HEK293 (cell line): ENCODE data around the gene NFKBIE.

ENCODE experiments used
- GLI2 ChIP-seq: fragments of 450-650 bp; formaldehyde crosslinking; IDR thresholded peaks from 2 replicates; pipeline ENCODE4; 2017; ENCODE audit warnings: missing biosample characterization, missing genetic modification characterization, low read depth, borderline replicate concordance
- KLF1 ChIP-seq: fragments of 450-650 bp; formaldehyde crosslinking; IDR thresholded peaks from 2 replicates; pipeline ENCODE4 v1.5.1; 2016; ENCODE audit warnings: missing biosample characterization, missing genetic modification characterization
- KLF17 ChIP-seq: fragments of 450-650 bp; formaldehyde crosslinking; IDR thresholded peaks from 2 replicates; pipeline ENCODE4 v1.5.1; 2016; ENCODE audit warnings: missing biosample characterization, missing genetic modification characterization
- OSR2 ChIP-seq: fragments of 450-650 bp; formaldehyde crosslinking; IDR thresholded peaks from 2 replicates; pipeline ENCODE4 v1.5.1; 2016; ENCODE audit warnings: missing biosample characterization, missing genetic modification characterization
- PRDM1 ChIP-seq: fragments of 450-650 bp; formaldehyde crosslinking; IDR thresholded peaks from 2 replicates; pipeline ENCODE4; 2016; ENCODE audit warnings: missing biosample characterization, missing genetic modification characterization
- SALL2 ChIP-seq: fragments of 450-650 bp; formaldehyde crosslinking; IDR thresholded peaks from 2 replicates; pipeline ENCODE4 v1.5.0; 2017; ENCODE audit warnings: missing biosample characterization, mild to moderate bottlenecking, missing genetic modification characterization, borderline replicate concordance
- ZBTB21 ChIP-seq: fragments of 450-650 bp; formaldehyde crosslinking; IDR thresholded peaks from 2 replicates; pipeline ENCODE4 v1.5.1; 2017; ENCODE audit warnings: missing biosample characterization, missing genetic modification characterization
- ZBTB48 ChIP-seq: fragments of 450-650 bp; formaldehyde crosslinking; IDR thresholded peaks from 2 replicates; pipeline ENCODE4 v1.5.1; 2016; ENCODE audit warnings: missing biosample characterization, missing genetic modification characterization
- ZFP37 ChIP-seq: fragments of 450-650 bp; formaldehyde crosslinking; IDR thresholded peaks from 2 replicates; pipeline ENCODE4 v1.5.1; 2016; ENCODE audit warnings: missing biosample characterization, missing genetic modification characterization
- ZNF2 ChIP-seq: fragments of 450-650 bp; formaldehyde crosslinking; IDR thresholded peaks from 2 replicates; pipeline ENCODE4 v1.5.1; 2016; ENCODE audit warnings: missing biosample characterization, missing genetic modification characterization
- ZNF280C ChIP-seq: fragments of 450-650 bp; formaldehyde crosslinking; IDR thresholded peaks from 2 replicates; pipeline ENCODE4 v1.5.1; 2016; ENCODE audit warnings: missing biosample characterization, missing genetic modification characterization
- ZNF324 ChIP-seq: fragments of 450-650 bp; formaldehyde crosslinking; IDR thresholded peaks from 2 replicates; pipeline ENCODE4 v1.5.1; 2016; ENCODE audit warnings: missing biosample characterization, missing genetic modification characterization
- ZNF391 ChIP-seq: fragments of 450-650 bp; formaldehyde crosslinking; IDR thresholded peaks from 2 replicates; pipeline ENCODE4 v1.5.1; 2016; ENCODE audit warnings: low read depth, missing biosample characterization, missing genetic modification characterization, borderline replicate concordance
- ZNF600 ChIP-seq: fragments of 450-650 bp; formaldehyde crosslinking; IDR thresholded peaks from 2 replicates; pipeline ENCODE4 v1.5.1; 2016; ENCODE audit warnings: missing biosample characterization, missing genetic modification characterization
- ZNF623 ChIP-seq: fragments of 450-650 bp; formaldehyde crosslinking; IDR thresholded peaks from 2 replicates; pipeline ENCODE4 v1.5.1; 2016; ENCODE audit warnings: missing biosample characterization, missing genetic modification characterization
- ZNF624 ChIP-seq: fragments of 450-650 bp; formaldehyde crosslinking; IDR thresholded peaks from 2 replicates; pipeline ENCODE4 v1.5.1; 2017; ENCODE audit warnings: missing biosample characterization, missing genetic modification characterization
- ZNF629 ChIP-seq: fragments of 450-650 bp; formaldehyde crosslinking; IDR thresholded peaks from 2 replicates; pipeline ENCODE4 v1.5.1; 2017; ENCODE audit warnings: missing biosample characterization, missing genetic modification characterization
- ZNF777 ChIP-seq: fragments of 450-650 bp; formaldehyde crosslinking; IDR thresholded peaks from 2 replicates; pipeline ENCODE4 v1.5.1; 2017; ENCODE audit warnings: missing biosample characterization, missing genetic modification characterization, borderline replicate concordance
- ZNF791 ChIP-seq: fragments of 450-650 bp; formaldehyde crosslinking; IDR thresholded peaks from 2 replicates; pipeline ENCODE4 v1.5.1; 2016; ENCODE audit warnings: missing biosample characterization, missing genetic modification characterization
- ZSCAN18 ChIP-seq: fragments of 450-650 bp; formaldehyde crosslinking; IDR thresholded peaks from 2 replicates; pipeline ENCODE4 v1.5.1; 2016; ENCODE audit warnings: missing biosample characterization, missing genetic modification characterization
- ZSCAN23 ChIP-seq: fragments of 450-650 bp; formaldehyde crosslinking; IDR thresholded peaks from 2 replicates; pipeline ENCODE4 v1.5.1; 2016; ENCODE audit warnings: missing biosample characterization, missing genetic modification characterization
- ZXDB ChIP-seq: fragments of 450-650 bp; formaldehyde crosslinking; IDR thresholded peaks from 2 replicates; pipeline ENCODE4 v1.5.1; 2016; ENCODE audit warnings: missing biosample characterization, missing genetic modification characterization
- TF ChIP-seq, protein P1 (sequence below): fragments of 450-650 bp; formaldehyde crosslinking; IDR thresholded peaks from 2 replicates; pipeline ENCODE4 v1.5.1; 2016; ENCODE audit warnings: missing biosample characterization, missing genetic modification characterization
- TF ChIP-seq, protein P2 (sequence below): IDR thresholded peaks from 2 replicates; pipeline ENCODE4 v1.6.1; 2011; ENCODE audit warnings: mild to moderate bottlenecking, low read depth, low read length, borderline replicate concordance
- TF ChIP-seq, protein P3 (sequence below): fragments of 450-650 bp; formaldehyde crosslinking; optimal IDR thresholded peaks from 2 replicates; pipeline ENCODE3; 2016; ENCODE audit warnings: missing biosample characterization, mild to moderate bottlenecking, missing genetic modification characterization

The NFKBIE gene

GRCh38 chr6:44237813-44238433, 27.4 kb downstream of the NFKBIE start (continued):
- TF ChIP-seq, protein P1, sequence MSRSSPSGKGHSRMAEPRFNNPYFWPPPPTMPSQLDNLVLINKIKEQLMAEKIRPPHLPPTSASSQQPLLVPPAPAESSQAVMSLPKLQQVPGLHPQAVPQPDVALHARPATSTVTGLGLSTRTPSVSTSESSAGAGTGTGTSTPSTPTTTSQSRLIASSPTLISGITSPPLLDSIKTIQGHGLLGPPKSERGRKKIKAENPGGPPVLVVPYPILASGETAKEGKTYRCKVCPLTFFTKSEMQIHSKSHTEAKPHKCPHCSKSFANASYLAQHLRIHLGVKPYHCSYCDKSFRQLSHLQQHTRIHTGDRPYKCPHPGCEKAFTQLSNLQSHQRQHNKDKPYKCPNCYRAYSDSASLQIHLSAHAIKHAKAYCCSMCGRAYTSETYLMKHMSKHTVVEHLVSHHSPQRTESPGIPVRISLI, result no peak
- peak; percentile 96 for TF ChIP-seq ZXDB (tag by site-specific recombination)
- peak; percentile 93 for TF ChIP-seq ZBTB48 (tag by site-specific recombination)
- peak; percentile 84 for TF ChIP-seq ZNF629 (tag by site-specific recombination)
- TF ChIP-seq OSR2 (tag by site-specific recombination), result no peak
- TF ChIP-seq ZNF624 (tag by site-specific recombination), result peak; percentile 15; the same call in 1 of the 2 replicates
- 0 out of 2 replicates have a peak, but pooled peaks have one; percentile 39 for TF ChIP-seq ZNF777 (tag by site-specific recombination)
- 0 out of 2 replicates have a peak, but pooled peaks have one; percentile 55 for TF ChIP-seq ZBTB21 (tag by site-specific recombination)
- TF ChIP-seq ZSCAN23 (tag by site-specific recombination), result no peak
- no peak for TF ChIP-seq GLI2
- TF ChIP-seq, protein P2, sequence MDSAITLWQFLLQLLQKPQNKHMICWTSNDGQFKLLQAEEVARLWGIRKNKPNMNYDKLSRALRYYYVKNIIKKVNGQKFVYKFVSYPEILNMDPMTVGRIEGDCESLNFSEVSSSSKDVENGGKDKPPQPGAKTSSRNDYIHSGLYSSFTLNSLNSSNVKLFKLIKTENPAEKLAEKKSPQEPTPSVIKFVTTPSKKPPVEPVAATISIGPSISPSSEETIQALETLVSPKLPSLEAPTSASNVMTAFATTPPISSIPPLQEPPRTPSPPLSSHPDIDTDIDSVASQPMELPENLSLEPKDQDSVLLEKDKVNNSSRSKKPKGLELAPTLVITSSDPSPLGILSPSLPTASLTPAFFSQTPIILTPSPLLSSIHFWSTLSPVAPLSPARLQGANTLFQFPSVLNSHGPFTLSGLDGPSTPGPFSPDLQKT, result no peak
- TF ChIP-seq KLF1 (tag by site-specific recombination), result peak; percentile 67
- TF ChIP-seq ZNF391 (tag by site-specific recombination), result 0 out of 2 replicates have a peak, but pooled peaks have one; percentile 41
- TF ChIP-seq ZNF600 (tag by site-specific recombination), result peak; percentile 64; the same call in 1 of the 2 replicates
- no peak for TF ChIP-seq PRDM1
- no peak for TF ChIP-seq ZNF791 (tag by site-specific recombination)
- TF ChIP-seq ZFP37 (tag by site-specific recombination), result peak; percentile 77; the same call in 1 of the 2 replicates
- no peak for TF ChIP-seq ZNF623 (tag by site-specific recombination)
- TF ChIP-seq ZNF280C (tag by site-specific recombination), result no peak
- peak; percentile 94 for TF ChIP-seq ZNF324
- peak; percentile 89 for TF ChIP-seq ZNF2
- 0 out of 2 replicates have a peak, but pooled peaks have one; percentile 25 for TF ChIP-seq ZSCAN18 (tag by site-specific recombination)
- TF ChIP-seq, protein P3, sequence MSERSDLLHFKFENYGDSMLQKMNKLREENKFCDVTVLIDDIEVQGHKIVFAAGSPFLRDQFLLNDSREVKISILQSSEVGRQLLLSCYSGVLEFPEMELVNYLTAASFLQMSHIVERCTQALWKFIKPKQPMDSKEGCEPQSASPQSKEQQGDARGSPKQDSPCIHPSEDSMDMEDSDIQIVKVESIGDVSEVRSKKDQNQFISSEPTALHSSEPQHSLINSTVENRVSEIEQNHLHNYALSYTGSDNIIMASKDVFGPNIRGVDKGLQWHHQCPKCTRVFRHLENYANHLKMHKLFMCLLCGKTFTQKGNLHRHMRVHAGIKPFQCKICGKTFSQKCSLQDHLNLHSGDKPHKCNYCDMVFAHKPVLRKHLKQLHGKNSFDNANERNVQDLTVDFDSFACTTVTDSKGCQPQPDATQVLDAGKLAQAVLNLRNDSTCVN (tag by site-specific recombination), result peak; percentile 59
- TF ChIP-seq SALL2 (tag by site-specific recombination), result no peak
- peak; percentile 93 for TF ChIP-seq KLF17
